Amniotic stem cell (primary cell): ENCODE data around the gene ZNF503.
"Not testable (repeated sequence)": the region's sequence is repeated elsewhere in the genome, so short reads cannot be mapped to it uniquely, and the experiment has no call there.

ENCODE experiments used
- DNase-seq: peaks from one replicate; lab custom pipeline; 2025; lab: John Stamatoyannopoulos, UW

The ZNF503 gene

DNA sequence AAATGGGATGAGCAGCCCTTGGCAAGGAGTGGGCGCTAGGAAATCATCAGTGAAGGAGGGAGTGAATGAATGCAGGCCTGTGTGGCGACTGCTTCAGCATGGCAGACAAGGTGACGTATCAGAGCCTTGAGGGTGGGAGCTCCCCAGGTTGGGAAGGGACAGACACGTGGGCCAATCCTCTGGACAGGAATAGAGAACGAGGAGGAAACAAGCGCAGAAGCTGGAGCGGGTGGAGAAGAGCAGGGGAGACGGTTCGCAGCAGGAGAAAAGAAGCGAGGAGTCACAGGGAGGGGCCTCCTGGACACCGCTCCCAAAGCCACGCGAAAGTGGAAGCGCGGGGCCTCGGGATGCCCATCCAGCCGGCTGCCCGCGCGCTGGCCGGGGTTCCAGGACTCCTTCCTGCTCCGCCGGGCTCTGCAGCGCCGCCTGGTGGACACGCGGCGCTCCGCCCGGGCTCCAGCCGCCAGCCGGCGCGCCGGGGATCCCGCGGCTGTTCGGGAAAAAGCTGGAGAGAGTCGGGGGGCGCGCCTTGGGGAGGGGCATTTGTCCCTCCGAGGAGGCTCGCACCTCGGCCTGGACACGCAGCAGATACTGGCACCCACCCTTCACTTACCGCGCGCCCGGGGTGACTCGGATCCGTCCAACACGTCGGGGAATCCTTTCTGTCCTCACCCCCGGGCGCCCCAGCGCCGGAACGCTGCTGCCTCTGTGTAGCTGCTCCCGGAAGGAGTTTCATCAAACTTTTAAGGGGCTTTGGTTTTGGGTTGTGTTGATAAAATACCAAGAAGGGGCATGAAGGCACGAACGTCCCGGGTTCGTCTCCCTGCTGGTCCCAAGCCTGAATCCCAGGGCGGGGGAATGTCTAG, 6.3 kb downstream of the ZNF503 start:
- no peak for DNase-seq

DNA sequence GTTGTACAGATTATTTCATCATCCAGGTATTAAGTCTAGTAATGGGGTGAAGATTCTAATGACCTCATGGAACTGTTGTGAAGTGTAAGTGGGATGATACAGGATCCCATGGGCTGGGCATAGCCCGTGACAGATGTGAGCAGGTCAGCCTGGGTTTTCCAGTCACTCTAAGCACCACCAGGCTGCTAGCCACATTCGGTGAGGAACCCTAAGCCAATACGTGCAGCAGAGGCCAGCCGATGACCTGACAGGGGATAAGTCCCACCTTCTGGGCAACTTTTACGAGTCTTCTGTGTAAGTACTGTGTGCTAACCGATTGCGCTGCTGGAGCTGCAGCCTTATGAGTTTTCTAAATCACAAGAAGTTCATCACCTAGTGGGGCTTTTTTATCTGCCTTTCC, 7.3 kb downstream of the ZNF503 start:
- DNase-seq = no peak

GRCh38 chr10:75392744-75393143, 8.8 kb downstream of the ZNF503 start:
- DNase-seq = no peak

DNA sequence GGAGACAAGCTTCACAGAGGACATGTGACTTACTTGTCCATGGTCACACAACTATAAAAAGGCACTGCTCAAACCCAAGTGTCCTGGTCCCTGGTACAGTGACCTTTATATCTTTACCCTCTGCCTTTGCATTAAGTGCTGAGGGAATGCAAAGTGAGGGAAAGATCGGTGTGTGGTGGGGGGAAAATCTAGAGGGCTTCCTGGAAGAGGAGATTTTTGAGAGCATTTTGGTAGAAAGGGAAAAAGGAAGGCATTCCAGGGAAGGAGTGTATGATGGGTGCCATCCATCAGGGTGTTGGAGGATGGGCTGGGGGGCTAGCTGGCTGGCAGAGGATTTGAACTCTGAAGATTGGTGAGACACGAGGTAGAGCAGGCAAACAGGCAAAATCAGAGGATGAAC, 9.3 kb downstream of the ZNF503 start:
- no peak for DNase-seq

GRCh38 chr10:75390178-75390577, 11.4 kb downstream of the ZNF503 start:
- DNase-seq = no peak

GRCh38 chr10:75388082-75388481, 13.5 kb downstream of the ZNF503 start:
- no peak for DNase-seq

DNA sequence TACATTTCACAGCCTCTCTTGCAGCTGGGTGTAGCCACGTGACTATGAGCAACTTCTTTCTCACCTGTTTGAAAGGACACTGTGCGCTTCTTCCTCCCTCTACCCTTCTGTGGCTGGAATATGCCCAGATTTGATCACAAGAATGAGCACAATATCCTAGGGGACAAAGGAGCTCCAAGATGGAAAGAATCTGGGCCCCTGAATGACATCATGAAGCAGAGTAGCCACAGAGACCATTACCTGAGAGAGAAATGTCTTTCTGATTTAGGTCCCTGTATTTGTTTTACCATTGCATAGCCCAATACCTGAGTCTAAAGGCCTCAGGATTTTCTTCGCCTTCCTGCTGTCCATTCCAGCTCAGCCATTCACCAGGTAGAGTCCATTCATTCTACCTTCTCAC, 15.4 kb downstream of the ZNF503 start:
- DNase-seq = no peak

DNA sequence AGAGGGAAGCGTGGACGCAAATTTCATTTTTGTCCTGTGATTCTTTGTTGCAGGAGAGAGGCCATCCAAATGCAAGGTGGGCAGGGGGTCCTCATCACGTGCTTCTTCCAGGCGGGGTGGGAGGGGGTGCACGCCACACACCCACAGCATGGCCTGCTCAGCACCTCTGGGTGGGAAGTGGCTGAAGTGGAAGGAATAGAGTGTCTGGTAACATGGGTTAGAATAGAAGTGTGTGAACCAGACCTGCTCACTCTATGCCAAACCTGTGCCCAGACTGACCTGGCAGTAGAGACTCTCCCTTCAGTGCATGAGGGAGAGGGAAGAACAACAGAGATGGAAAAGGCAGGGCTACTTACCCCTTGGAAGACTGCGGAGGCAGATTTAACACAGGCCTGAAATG, 21.7 kb downstream of the ZNF503 start:
- no peak for DNase-seq

DNA sequence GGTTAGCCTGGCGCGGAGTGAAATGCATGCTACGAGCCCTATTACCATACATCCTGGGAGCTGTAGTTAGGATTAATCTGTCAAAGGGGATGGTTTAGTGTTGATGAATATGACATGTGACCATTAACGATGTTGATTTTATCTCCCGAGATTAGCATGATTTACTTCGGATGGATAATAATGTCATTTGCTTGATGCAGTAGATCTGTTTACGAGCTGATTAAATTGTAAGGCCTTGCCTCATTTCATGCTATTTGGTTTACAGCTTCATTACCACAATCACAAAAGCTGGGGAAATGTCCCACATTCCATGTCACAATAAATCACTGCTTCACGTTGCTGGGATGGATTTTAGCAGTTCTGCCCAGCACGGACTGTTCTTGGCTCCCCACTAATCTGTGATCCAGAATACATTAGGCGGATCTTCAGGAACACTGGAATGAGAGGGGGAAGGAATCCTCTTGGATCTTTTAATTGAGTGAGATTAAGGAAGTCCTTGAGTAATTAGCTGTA, 22.3 kb downstream of the ZNF503 start:
- no peak for DNase-seq

DNA sequence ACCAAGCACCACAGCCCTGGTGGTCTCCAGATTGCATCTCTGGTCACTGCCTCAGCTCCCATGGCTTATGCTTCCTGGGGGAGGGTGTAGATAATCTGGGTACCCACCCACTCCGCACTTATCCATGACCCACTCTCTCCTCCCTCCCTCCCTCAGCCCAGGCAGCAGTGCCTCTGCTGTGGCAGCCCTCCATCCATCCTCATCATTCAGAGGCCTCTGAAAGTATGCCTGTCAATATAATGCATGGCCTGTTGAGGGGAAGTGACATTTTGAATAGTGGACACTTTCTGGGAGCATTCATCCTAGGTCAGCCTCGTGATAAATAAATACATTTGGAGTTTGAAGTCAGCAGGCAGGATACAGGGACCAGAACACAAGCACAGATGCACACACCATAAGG, 23.2 kb downstream of the ZNF503 start:
- no peak for DNase-seq

- DNase-seq = no peak
Measured at GRCh38 chr10:75377869-75378268, 23.7 kb downstream of the ZNF503 start.

DNA sequence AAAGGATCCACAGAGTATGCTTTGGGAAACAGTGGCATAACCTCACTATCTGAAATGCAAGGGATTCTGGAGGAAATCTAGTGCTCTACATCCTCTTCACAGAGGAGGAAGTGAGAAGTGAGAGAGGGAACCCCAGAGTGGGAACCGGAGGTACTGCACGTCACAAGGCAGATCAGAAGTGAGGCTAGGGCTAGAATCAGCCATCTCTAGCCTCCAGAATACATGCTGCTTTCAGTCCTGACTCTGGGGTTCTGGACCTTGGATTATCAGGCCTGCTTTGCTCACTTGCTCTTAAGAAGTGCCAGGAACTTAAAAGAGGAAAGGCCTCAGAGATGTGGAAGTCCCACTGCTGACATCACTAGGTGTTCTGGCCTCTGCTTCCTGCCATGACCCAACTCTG, 25.7 kb downstream of the ZNF503 start:
- DNase-seq = no peak

DNA sequence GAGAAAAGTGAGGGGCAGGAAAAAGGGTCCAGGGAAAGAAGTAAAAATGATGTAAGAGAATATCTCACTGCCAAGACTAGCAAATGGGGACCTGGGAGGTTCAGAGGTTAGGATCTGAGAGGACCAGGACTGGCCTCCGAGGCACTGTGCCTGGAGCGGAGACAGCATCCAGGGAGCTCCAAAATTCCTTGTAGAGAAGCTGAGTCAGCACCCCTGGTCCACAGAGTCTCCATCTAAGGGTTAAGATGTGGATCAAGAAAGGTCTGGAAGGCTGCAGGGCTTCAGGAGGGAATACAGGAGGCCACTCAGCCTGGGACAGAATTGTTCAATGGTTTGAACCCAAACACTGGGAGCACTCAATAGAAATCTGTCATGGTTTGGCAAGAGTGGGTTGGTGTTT, 30.6 kb downstream of the ZNF503 start:
- no peak for DNase-seq

- not testable (repeated sequence) for DNase-seq
Measured at GRCh38 chr10:75369838-75370237, 31.7 kb downstream of the ZNF503 start.

DNA sequence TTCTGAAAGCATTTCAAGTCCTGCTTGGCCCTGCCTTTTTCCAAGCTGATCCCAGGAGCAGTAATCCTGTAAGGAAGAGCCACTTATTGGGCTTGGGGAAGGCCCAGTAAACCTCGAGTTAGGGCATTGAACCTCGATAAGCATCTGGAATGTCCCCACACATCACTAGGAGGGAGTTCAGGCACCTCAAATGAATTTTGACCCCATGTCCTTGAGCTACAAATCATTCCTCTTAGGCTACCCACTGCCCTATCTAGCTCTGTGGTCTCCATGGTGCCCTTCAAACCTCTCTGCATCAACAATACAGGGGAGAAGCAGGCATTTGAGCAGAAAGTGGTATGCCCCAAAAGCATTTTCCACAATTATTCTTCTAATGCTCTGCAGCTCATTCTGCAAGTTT, 33.7 kb downstream of the ZNF503 start:
- no peak for DNase-seq

GRCh38 chr10:75367021-75367487, 34.5 kb downstream of the ZNF503 start:
- no peak for DNase-seq

- DNase-seq = no peak
Measured at GRCh38 chr10:75363431-75363830, 38.1 kb downstream of the ZNF503 start.

DNA sequence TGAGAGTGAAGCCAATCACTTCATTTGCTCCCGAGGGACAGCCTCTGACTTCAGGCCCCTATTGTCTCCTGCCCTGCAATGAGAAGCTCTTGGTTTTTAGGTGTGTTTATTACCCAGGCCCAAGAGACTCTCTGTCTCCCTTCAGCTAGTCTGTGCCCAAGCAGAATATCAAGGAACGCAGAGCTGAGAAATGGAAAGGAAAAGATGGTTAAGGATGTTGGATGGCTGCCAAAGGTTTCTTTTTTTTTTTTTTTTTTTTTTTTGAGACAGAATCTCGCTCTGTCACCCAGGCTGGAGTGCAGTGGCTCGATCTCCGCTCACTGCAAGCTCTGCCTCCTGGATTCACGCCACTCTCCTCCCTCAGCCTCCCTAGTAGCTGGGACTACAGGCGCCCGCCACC, 41.7 kb downstream of the ZNF503 start:
- DNase-seq = not testable (repeated sequence)

- DNase-seq = peak; percentile 44
Measured at GRCh38 chr10:75358835-75359421, 42.6 kb downstream of the ZNF503 start.

GRCh38 chr10:75358132-75358531, 43.4 kb downstream of the ZNF503 start:
- DNase-seq = no peak

DNA sequence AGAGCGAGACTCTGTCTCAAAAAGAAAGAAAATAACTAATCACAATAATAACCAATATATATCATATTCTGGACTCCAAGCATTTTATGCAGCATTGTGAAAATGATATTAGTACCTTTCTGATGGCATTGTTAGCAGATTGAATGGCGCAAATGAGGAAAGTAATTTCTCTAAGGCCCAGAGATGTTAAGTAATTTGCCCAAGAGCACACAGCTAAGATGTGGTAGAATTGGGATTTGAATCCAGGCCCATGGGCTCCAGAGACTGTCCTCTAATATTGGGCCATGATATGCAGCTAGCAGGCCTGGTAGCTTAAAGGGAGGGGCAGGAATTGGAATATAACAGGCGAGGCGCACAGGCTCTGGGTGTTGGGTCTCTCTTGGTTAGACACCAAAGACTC, 44.1 kb downstream of the ZNF503 start:
- DNase-seq = no peak

DNA sequence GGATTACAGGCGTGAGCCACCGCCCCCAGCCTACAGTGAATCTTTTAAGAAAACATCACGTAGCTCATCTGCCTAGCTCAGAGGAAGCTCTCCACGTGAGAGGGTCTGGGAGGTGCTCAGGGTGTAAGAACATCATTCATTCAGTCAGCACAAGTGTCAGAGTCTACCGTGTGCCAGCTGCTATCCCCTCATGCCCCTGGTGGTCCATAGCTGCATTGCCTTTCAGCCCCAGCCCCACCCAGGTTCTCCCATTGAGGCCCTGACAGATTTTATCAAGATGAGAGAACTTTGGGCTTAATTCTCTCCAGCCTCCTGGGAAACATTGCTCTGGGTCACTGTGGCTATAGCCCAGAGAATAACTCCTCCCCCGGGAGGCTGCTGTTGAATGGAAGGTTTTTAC, 45.1 kb downstream of the ZNF503 start:
- DNase-seq = no peak

DNA sequence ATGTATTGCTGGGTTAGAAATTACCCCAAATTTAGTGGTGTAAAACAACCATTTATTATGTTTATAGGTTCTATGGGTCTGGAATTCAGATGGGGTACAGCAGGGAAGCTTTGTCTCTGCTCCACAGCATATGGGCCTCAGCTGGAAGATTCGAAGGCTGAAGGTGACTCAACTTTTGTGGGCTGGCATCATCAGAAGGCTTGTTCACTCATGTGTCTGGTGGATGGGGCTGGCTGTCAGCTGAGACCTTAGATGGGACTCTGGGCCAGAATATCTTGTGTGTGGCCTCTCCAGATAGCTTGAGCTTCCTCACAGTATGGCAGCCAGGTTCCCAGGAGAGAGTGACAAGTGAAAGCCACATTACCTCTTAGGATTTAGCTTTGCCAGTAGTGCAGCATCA, 45.9 kb downstream of the ZNF503 start:
- DNase-seq = no peak
